ENCODE data around the gene LRIT1.

GRCh38 chr10:84205049-84205852, 36.1 kb downstream of the LRIT1 start:
- TF ChIP-seq CTCF (IDR thresholded peaks at IDR 0.05; ENCODE audit: insufficient read depth, low read depth, low read length) (peak; percentile 75), EZH2 (IDR thresholded peaks at IDR 0.05; ENCODE audit: insufficient read depth, low read length) (no peak)
